Measurements from ENCODE around the gene SDHC. TPM values are rescaled to one million over a fixed set of nuclear protein-coding genes. Genes with fewer than 3 reads are reported as not detected.
A peak's percentile ranks its signal among the peaks of the same experiment; 100 is the strongest.
"Not testable (repeated sequence)": the region's sequence is repeated elsewhere in the genome, so short reads cannot be mapped to it uniquely, and the experiment has no call there.

The SDHC gene
- total and polyA plus RNA-seq, 8 donors = 164 to 204 (median 185) TPM

- peaks cover 0 to 39% of the 10 kb centered on the region in 2 donors for H3K4me1 ChIP-seq
- no peak for TF ChIP-seq CTCF (IDR thresholded peaks at IDR 0.05)
- DNase-seq (no peak), ATAC-seq (no peak)
- intact Hi-C loops (cut with DNase I) = no loop called here
- H3K36me3 ChIP-seq = no peaks in the 10 kb centered on the region
- no peak overlapping the region for H3K4me3 ChIP-seq
- H3K9me3 ChIP-seq = no peaks in the 10 kb centered on the region
- H3K27ac ChIP-seq = peak overlapping the region in 1 of 2 donors; percentile 90
- H3K27me3 ChIP-seq = no peaks in the 10 kb centered on the region
Measured at GRCh38 chr1:161307892-161308638, 6.1 kb upstream of the SDHC start.

- intact Hi-C loops (cut with DNase I) = no loop called here
Measured at GRCh38 chr1:161309868-161310267, 4.3 kb upstream of the SDHC start, which contains the start of gene MPZ. Gene MPZ (minus strand): TSS chr1:161309968. CDS start chr1:161309905, 63 bp downstream.

DNA sequence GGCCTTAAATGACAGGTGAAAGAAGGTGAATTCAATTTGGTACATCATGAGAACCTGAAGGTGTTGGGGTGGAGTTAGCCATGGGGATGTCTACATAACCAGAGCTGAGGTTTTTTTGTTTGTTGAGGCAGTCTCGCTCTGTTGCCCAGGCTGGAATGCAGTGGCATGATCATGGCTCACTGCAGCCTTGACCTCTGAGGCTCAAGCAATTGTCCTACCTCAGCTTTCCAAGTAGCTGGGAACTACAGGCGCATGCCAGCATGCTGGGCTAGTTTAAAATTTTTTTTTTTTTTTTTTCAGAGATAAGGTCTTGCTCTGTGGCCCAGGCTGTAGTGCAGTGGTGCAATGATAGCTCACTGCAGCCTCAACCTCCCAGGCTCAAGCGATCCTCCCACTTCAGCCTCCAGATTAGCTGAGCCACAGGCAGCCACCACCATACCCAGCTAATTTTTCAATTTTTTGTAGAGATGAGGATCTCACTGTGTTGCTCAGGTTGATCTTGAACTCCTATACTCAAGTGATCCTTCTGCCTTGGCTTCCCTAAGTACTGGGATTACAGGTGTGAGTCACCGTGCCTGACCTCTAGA is 2.5 kb upstream of the SDHC start:
- DNase-seq (no peak), ATAC-seq (no peak)
- Histone ChIP-seq H3K36me3 (no peaks in the 10 kb centered on the region), H3K27me3 (no peaks in the 10 kb centered on the region), H3K4me1 (peaks cover 0 to 37% of the 10 kb centered on the region in 2 donors), H3K27ac (no peak overlapping the region), H3K4me3 (no peak overlapping the region), H3K9me3 (no peaks in the 10 kb centered on the region)
- intact Hi-C loops (cut with DNase I) = no loop called here
- no peak for TF ChIP-seq CTCF (IDR thresholded peaks at IDR 0.05)

More at GRCh38 chr1:161309868-161310267, 4.3 kb upstream of the SDHC start, which contains the start of gene MPZ:
- Histone ChIP-seq H3K36me3 (no peaks in the 10 kb centered on the region), H3K27ac (no peak within 1 kb of the TSS), H3K4me3 (no peak within 1 kb of the TSS), H3K27me3 (no peaks in the 10 kb centered on the region), H3K4me1 (peaks cover 0 to 30% of the 10 kb centered on the region in 2 donors), H3K9me3 (no peaks in the 10 kb centered on the region)
- no peak for DNase-seq
- no peak for ATAC-seq
- TF ChIP-seq CTCF (IDR thresholded peaks at IDR 0.05) = no peak

DNA sequence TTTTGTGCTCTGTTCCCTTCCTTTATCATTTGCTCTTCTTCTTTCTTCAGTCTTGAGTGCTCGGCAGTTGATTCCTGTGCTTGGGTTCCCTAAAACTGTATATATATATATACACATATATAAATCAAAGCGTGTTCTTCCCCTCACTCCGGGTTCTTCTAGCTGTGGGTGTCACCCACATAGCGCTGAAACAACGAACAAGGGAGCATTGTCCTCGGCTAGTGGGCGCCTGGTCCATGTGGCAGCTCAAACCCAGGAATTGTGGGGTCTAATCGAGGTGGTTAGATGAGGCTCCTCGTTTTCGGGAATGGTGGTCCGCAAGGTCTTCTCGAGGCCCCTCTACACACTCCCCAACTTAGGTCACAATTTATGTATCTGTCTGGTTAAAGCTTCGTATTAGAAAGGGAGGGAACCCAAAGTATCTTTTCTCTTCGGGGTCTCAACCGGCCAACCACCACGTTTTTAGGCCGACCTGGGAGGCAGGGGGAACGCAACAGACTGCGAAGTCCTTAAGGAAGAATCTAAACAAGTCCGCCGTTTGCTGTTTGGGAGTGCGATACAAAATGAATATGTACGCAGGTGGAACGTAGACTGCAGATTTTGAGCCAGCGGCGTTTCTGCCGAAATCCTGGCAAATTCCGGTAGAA is 504 bp upstream of the SDHC start:
- DNase-seq = no peak
- no peak for ATAC-seq
- intact Hi-C loops (cut with DNase I) = no loop called here
- H3K36me3 ChIP-seq = peaks cover 0 to 1% of the 10 kb centered on the region in 2 donors
- TF ChIP-seq CTCF (IDR thresholded peaks at IDR 0.05) = no peak
- H3K4me3 ChIP-seq = peak overlapping the region; percentile 82 to 86
- no peaks in the 10 kb centered on the region for H3K9me3 ChIP-seq
- no peaks in the 10 kb centered on the region for H3K27me3 ChIP-seq
- H3K27ac ChIP-seq = peak overlapping the region; percentile 87 to 89
- H3K4me1 ChIP-seq = peaks cover 0 to 27% of the 10 kb centered on the region in 2 donors

DNA sequence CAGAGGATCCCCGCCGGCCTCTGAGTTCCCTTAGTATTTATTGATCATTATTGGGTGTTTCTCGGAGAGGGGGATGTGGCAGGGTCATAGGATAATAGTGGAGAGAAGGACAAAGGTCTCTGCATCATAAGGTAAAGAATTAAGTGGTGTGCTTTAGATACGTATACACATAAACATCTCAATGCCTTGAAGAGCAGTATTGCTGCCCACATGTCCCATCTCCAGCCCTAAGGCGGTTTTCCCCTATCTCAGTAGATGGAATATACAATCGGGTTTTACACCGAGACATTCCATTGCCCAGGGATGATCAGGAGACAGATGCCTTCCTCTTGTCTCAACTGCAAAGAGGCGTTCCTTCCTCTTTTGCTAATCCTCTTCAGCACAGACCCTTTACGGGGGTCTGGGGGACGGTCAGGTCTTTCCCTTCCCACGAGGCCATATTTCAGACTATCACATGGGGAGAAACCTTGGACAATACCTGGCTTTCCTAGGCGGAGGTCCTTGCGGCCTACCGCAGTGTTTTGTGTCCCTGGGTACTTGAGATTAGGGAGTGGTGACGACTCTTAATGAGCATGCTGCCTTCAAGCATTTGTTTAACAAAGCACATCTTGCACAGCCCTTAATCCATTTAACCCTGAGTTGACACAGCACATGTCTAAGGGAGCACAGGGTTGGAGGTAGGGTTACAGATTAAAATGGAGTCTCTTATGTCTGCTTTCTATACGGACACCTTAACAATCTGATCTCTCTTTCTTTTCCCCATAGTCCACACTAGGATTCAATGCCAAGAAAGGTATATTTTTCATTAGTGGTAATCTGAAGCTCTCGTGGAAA is 1.9 kb downstream of the SDHC start:
- H3K36me3 ChIP-seq; DNase-seq; H3K9me3 ChIP-seq; intact Hi-C loops (cut with DNase I); H3K4me3 ChIP-seq; H3K27me3 ChIP-seq; ATAC-seq; H3K27ac ChIP-seq: not testable (repeated sequence)
- peaks cover 0 to 27% of the 10 kb centered on the region in 2 donors for H3K4me1 ChIP-seq
